NB4 (cell line): ENCODE results near the gene ALKBH6.

Experiments
- POLR2A ChIP-seq: IDR thresholded peaks from 2 replicates; pipeline ENCODE4 v1.6.1; 2011; ENCODE audit warnings: mild to moderate bottlenecking; ENCODE audit not compliant: insufficient read length; ENCODE audit errors: extremely low read depth
- TF ChIP-seq, protein P1 (sequence below): IDR thresholded peaks from one replicate; pipeline ENCODE4 v1.5.1; 2012; ENCODE audit warnings: low read depth, low read length
- TF ChIP-seq, protein P2 (sequence below): IDR thresholded peaks from 2 replicates; pipeline ENCODE4 v1.6.1; 2011; ENCODE audit warnings: low read depth, low read length

DNA sequence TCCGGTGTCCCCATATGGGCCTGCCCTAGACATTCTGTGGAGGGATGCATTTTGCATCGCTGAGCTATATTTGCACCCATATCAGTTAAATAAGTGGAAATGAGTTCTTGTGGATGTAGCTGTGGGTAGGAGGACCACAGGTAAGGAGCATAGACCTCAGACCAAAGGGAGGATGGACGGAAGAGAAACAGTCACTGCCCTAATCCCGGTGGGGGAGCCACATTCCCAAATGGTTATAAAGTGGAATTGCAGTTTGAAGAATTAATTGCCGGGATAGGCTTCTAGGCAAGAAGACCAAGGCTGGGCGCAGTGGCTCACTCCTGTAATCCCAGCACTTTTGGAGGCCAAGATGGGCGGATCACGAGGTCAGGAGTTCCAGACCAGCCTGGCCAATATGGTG is 17.2 kb downstream of the ALKBH6 start:
- no peak for TF ChIP-seq POLR2A
- TF ChIP-seq, protein P1, sequence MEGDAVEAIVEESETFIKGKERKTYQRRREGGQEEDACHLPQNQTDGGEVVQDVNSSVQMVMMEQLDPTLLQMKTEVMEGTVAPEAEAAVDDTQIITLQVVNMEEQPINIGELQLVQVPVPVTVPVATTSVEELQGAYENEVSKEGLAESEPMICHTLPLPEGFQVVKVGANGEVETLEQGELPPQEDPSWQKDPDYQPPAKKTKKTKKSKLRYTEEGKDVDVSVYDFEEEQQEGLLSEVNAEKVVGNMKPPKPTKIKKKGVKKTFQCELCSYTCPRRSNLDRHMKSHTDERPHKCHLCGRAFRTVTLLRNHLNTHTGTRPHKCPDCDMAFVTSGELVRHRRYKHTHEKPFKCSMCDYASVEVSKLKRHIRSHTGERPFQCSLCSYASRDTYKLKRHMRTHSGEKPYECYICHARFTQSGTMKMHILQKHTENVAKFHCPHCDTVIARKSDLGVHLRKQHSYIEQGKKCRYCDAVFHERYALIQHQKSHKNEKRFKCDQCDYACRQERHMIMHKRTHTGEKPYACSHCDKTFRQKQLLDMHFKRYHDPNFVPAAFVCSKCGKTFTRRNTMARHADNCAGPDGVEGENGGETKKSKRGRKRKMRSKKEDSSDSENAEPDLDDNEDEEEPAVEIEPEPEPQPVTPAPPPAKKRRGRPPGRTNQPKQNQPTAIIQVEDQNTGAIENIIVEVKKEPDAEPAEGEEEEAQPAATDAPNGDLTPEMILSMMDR = no peak
- TF ChIP-seq, protein P2, sequence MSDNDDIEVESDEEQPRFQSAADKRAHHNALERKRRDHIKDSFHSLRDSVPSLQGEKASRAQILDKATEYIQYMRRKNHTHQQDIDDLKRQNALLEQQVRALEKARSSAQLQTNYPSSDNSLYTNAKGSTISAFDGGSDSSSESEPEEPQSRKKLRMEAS = no peak
